Stimulated activated naive CD8-positive, alpha-beta T cell treated with anti-CD3 and anti-CD28 coated beads, Interleukin-15, Interleukin-2, amounts not matched to agents 100 ng/mL and 50 ng/mL, for 24 hours (primary cell): ENCODE data around the gene COCH.

Experiments
- H3K27ac Mint-ChIP-seq: one replicate; pipeline ENCODE4 v1.8.0; 2021; ENCODE audit warnings: mild to moderate bottlenecking, mixed read lengths
- H3K27me3 Mint-ChIP-seq: one replicate; pipeline ENCODE4 v1.8.0; 2021; ENCODE audit warnings: mixed read lengths
- H3K36me3 Mint-ChIP-seq: one replicate; pipeline ENCODE4 v1.8.0; 2021; ENCODE audit warnings: low read depth, mixed read lengths
- H3K4me1 Mint-ChIP-seq: one replicate; pipeline ENCODE4 v1.8.0; 2021; ENCODE audit warnings: low read depth, mixed read lengths
- H3K4me3 Mint-ChIP-seq: one replicate; pipeline ENCODE4 v1.8.0; 2021; ENCODE audit warnings: mild to moderate bottlenecking, mixed read lengths
- H3K9me3 Mint-ChIP-seq: one replicate; pipeline ENCODE4 v1.8.0; 2021; ENCODE audit warnings: mixed read lengths

The COCH gene

DNA sequence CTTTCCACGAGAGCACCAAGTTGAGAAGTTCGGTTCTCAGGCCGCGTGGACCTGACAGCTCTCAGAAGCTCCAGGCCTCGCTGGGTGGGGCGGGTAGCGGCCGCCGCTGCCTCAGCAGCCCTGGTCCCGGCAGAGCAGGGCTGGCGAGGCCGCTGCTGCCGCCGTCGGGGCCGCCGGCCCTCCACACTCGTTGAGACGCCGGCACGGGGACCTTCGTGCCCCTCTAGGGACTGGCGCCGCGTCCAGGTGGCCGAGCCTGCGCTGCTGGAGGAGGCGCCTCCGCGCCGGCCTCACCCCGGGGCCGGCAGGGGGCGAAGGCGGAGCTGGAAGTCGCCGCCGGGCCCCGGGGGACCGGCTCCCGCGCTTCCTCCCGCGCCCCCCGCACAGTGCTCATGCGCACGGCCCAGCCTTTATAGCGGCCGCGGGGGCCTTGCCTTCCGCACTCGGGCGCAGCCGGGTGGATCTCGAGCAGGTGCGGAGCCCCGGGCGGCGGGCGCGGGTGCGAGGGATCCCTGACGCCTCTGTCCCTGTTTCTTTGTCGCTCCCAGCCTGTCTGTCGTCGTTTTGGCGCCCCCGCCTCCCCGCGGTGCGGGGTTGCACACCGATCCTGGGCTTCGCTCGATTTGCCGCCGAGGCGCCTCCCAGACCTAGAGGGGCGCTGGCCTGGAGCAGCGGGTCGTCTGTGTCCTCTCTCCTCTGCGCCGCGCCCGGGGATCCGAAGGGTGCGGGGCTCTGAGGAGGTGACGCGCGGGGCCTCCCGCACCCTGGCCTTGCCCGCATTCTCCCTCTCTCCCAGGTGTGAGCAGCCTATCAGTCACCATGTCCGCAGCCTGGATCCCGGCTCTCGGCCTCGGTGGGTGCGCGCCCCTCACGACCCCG is at the start of gene COCH:
COCH (plus strand) TSS at position 440 of the 879 bp plus-strand sequence; CDS start at position 820, 380 bp downstream.
- Mint-ChIP-seq H3K4me3 (peak within 1 kb of the TSS; percentile 79), H3K9me3 (no peaks in the 10 kb centered on the region), H3K36me3 (no peaks in the 10 kb centered on the region), H3K4me1 (peaks cover 16% of the 10 kb centered on the region), H3K27ac (no peak within 1 kb of the TSS), H3K27me3 (peaks cover 57% of the 10 kb centered on the region)

- Mint-ChIP-seq H3K27me3 (peaks cover 25% of the 10 kb centered on the region), H3K4me3 (no peak overlapping the region), H3K27ac (no peak overlapping the region), H3K4me1 (no peaks in the 10 kb centered on the region), H3K9me3 (peaks cover 17% of the 10 kb centered on the region), H3K36me3 (no peaks in the 10 kb centered on the region)
Measured at GRCh38 chr14:30826070-30826469, 48.3 kb upstream of the COCH start.

GRCh38 chr14:30829853-30830252 is 44.5 kb upstream of the COCH start:
- Mint-ChIP-seq H3K27me3 (peaks cover 2% of the 10 kb centered on the region), H3K36me3 (no peaks in the 10 kb centered on the region), H3K4me3 (no peak overlapping the region), H3K9me3 (peaks cover 11% of the 10 kb centered on the region), H3K27ac (no peak overlapping the region), H3K4me1 (no peaks in the 10 kb centered on the region)

- Mint-ChIP-seq H3K9me3 (no peaks in the 10 kb centered on the region), H3K27ac (no peak overlapping the region), H3K4me3 (no peak overlapping the region), H3K36me3 (no peaks in the 10 kb centered on the region), H3K4me1 (no peaks in the 10 kb centered on the region), H3K27me3 (no peaks in the 10 kb centered on the region)
Measured at GRCh38 chr14:30834353-30834752, 40.0 kb upstream of the COCH start.

DNA sequence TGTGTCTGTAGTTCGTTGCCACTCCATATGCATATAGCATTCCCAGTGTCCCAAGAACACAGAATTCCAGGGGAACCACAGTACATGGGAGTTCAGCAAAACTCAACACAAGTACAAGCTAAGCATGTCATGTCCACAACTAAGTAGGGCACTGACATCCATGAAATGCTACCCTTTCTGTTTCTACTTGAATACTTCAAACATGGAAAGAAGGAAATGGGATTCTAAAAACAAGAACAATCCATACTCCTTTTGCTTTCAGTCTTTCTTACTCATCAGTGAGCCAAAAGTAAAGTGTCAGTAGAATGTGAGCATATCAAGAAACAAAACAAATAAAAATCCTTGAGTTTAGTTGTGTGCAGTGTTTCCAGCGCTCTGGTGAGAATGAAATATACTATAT is 36.0 kb upstream of the COCH start:
- no peaks in the 10 kb centered on the region for H3K36me3 Mint-ChIP-seq
- H3K27me3 Mint-ChIP-seq: no peaks in the 10 kb centered on the region
- H3K4me1 Mint-ChIP-seq: no peaks in the 10 kb centered on the region
- H3K27ac Mint-ChIP-seq: no peak overlapping the region
- no peak overlapping the region for H3K4me3 Mint-ChIP-seq
- no peaks in the 10 kb centered on the region for H3K9me3 Mint-ChIP-seq

- H3K27ac Mint-ChIP-seq: no peak overlapping the region
- no peak overlapping the region for H3K4me3 Mint-ChIP-seq
Measured at GRCh38 chr14:30840086-30840779, 34.1 kb upstream of the COCH start.

GRCh38 chr14:30842431-30842830 is 31.9 kb upstream of the COCH start:
- peaks cover 23% of the 10 kb centered on the region for H3K27me3 Mint-ChIP-seq
- no peaks in the 10 kb centered on the region for H3K4me1 Mint-ChIP-seq
- no peaks in the 10 kb centered on the region for H3K9me3 Mint-ChIP-seq
- no peak overlapping the region for H3K27ac Mint-ChIP-seq
- H3K36me3 Mint-ChIP-seq: no peaks in the 10 kb centered on the region
- no peak overlapping the region for H3K4me3 Mint-ChIP-seq

More at GRCh38 chr14:30840086-30840779, 34.1 kb upstream of the COCH start:
- H3K9me3 Mint-ChIP-seq: no peaks in the 10 kb centered on the region
- no peaks in the 10 kb centered on the region for H3K36me3 Mint-ChIP-seq
- peaks cover 7% of the 10 kb centered on the region for H3K27me3 Mint-ChIP-seq
- no peaks in the 10 kb centered on the region for H3K4me1 Mint-ChIP-seq

- H3K27me3 Mint-ChIP-seq: peaks cover 48% of the 10 kb centered on the region
- no peak overlapping the region for H3K4me3 Mint-ChIP-seq
- no peaks in the 10 kb centered on the region for H3K36me3 Mint-ChIP-seq
- H3K27ac Mint-ChIP-seq: no peak overlapping the region
- H3K4me1 Mint-ChIP-seq: no peaks in the 10 kb centered on the region
- H3K9me3 Mint-ChIP-seq: no peaks in the 10 kb centered on the region
Measured at GRCh38 chr14:30848449-30849240, 25.7 kb upstream of the COCH start.

- H3K27ac Mint-ChIP-seq: no peak overlapping the region
- H3K27me3 Mint-ChIP-seq: peaks cover 48% of the 10 kb centered on the region
- H3K4me1 Mint-ChIP-seq: peaks cover 2% of the 10 kb centered on the region
- no peaks in the 10 kb centered on the region for H3K36me3 Mint-ChIP-seq
- H3K4me3 Mint-ChIP-seq: no peak overlapping the region
- peaks cover 1% of the 10 kb centered on the region for H3K9me3 Mint-ChIP-seq
Measured at GRCh38 chr14:30849354-30849753, 25.0 kb upstream of the COCH start.

DNA sequence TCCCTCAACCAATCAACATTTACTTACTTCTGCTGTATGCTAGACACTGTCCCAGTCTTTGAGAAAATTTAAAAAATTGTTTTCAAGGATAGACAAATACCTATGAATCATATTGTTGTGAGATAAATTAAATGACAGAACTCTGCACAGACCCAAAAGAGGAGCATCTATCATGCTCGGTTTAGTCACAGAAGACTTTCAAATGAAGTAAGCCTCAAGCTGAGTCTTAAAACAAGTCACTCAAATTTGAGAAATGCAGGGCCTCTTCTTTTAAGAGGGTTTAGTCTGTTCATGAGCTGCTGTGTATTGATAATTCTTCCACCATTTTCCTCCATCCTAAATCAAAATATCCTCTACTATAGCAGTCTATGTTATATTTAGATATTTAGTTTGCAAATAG is 24.4 kb upstream of the COCH start:
- no peak overlapping the region for H3K27ac Mint-ChIP-seq

DNA sequence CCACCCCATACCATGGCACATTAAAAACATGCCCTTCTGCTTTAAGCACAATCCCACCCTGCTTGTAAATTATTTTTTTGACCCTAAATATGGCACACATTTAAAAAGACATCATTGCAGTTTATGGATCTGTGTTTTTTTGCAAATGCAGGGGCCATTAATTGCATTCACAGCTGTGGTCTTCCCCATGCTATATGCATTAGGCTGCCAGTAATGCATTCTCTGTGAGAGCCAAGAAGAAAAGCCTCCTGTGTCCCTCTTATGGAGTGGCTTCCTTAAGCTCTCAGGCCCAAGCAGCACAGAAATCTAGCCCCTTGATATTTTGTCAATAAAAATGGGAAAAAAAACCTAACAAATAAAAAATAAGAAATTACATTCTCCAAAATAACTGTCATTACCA is 20.4 kb upstream of the COCH start:
- Mint-ChIP-seq H3K27ac (no peak overlapping the region), H3K27me3 (peaks cover 47% of the 10 kb centered on the region)

More for the DNA sequence above, 24.4 kb upstream of the COCH start:
- Mint-ChIP-seq H3K27me3 (peaks cover 50% of the 10 kb centered on the region), H3K9me3 (peaks cover 4% of the 10 kb centered on the region), H3K4me1 (peaks cover 7% of the 10 kb centered on the region), H3K4me3 (no peak overlapping the region), H3K36me3 (no peaks in the 10 kb centered on the region)

DNA sequence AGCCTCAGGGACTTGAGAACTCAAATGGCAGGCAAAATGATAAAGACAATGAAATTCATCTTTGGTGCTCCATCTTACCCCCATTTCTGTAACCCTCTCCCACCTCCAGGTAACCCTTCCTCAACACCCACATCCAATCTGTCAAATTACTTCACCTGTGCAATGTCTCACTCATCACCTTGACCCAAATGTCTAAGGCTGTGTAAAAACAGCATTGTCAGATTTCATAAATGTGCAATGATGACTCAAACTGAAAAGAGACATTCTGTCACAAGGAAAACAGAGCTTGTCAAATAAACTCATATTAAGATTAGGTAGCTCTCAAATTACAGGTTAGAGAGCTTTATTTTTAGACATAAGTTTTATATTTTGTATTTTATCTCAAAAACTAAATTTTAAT is 19.9 kb upstream of the COCH start:
- peaks cover 19% of the 10 kb centered on the region for H3K4me1 Mint-ChIP-seq
- no peak overlapping the region for H3K4me3 Mint-ChIP-seq
- H3K36me3 Mint-ChIP-seq: no peaks in the 10 kb centered on the region
- no peak overlapping the region for H3K27ac Mint-ChIP-seq
- peaks cover 8% of the 10 kb centered on the region for H3K9me3 Mint-ChIP-seq
- H3K27me3 Mint-ChIP-seq: peaks cover 44% of the 10 kb centered on the region

More for the DNA sequence above, 20.4 kb upstream of the COCH start:
- Mint-ChIP-seq H3K36me3 (no peaks in the 10 kb centered on the region), H3K4me1 (peaks cover 19% of the 10 kb centered on the region), H3K4me3 (no peak overlapping the region), H3K9me3 (peaks cover 8% of the 10 kb centered on the region)

- Mint-ChIP-seq H3K27ac (peak overlapping the region; percentile 84), H3K4me1 (peaks cover 19% of the 10 kb centered on the region), H3K4me3 (peak overlapping the region; percentile 11)
Measured at GRCh38 chr14:30855345-30856037, 18.9 kb upstream of the COCH start.

DNA sequence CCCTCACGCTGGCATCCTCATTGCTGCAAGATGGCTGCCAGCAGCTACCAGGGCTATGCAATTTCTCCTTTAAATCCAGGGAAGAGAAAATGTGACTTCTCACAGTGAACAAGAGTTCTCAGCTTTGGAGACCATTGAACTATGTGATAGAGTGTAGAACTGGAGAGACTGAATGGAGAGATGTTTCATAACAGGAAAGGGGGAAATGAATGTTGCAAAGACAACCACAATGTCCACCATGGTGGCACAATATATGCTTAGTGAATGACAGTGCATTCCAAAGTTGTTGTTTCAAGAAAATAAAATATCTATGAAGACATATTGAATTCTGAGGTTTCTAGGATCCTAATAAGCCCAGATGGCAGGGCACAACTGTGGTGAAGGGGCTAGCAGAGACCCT is 13.2 kb upstream of the COCH start:
- no peaks in the 10 kb centered on the region for H3K36me3 Mint-ChIP-seq

More at GRCh38 chr14:30855345-30856037, 18.9 kb upstream of the COCH start:
- Mint-ChIP-seq H3K36me3 (no peaks in the 10 kb centered on the region), H3K27me3 (peaks cover 39% of the 10 kb centered on the region), H3K9me3 (peaks cover 8% of the 10 kb centered on the region)

More for the DNA sequence above, 13.2 kb upstream of the COCH start:
- no peak overlapping the region for H3K27ac Mint-ChIP-seq
- peaks cover 3% of the 10 kb centered on the region for H3K4me1 Mint-ChIP-seq
- peaks cover 43% of the 10 kb centered on the region for H3K27me3 Mint-ChIP-seq
- no peak overlapping the region for H3K4me3 Mint-ChIP-seq
- H3K9me3 Mint-ChIP-seq: no peaks in the 10 kb centered on the region
